ENCODE measurements around the gene CASKIN1.
"Not testable (repeated sequence)": the region's sequence is repeated elsewhere in the genome, so short reads cannot be mapped to it uniquely, and the experiment has no call there.

Gene CASKIN1

GRCh38 chr16:2155091-2155950 lies 41.1 kb downstream of the CASKIN1 start, which contains the start of gene TRAF7:
Gene TRAF7, plus strand, starts transcription at chr16:2155782. Its CDS starts 8,139 bp downstream, at chr16:2163921.
- peak; percentile 94 for DNase-seq

GRCh38 chr16:2154533-2155090 lies 41.8 kb downstream of the CASKIN1 start:
- DNase-seq, result no peak

- DNase-seq, result no peak
These were observed 43.5 kb downstream of the CASKIN1 start for GRCh38 chr16:2152695-2153506.

GRCh38 chr16:2151188-2152091 lies 45.0 kb downstream of the CASKIN1 start:
- DNase-seq, result no peak

GRCh38 chr16:2150418-2151187 lies 45.8 kb downstream of the CASKIN1 start:
- DNase-seq, result no peak

GRCh38 chr16:2149630-2150417 lies 46.6 kb downstream of the CASKIN1 start:
- no peak for DNase-seq

GRCh38 chr16:2148714-2149629 lies 47.4 kb downstream of the CASKIN1 start:
- no peak for DNase-seq

- DNase-seq, result no peak
These were observed 48.3 kb downstream of the CASKIN1 start, which contains the start of gene RAB26 for GRCh38 chr16:2147981-2148671. Gene RAB26, plus strand, starts transcription at chr16:2148625. Its CDS starts 159 bp downstream, at chr16:2148784.

GRCh38 chr16:2147378-2147777 lies 49.0 kb downstream of the CASKIN1 start:
- no peak for DNase-seq

GRCh38 chr16:2145843-2146242 lies 50.6 kb downstream of the CASKIN1 start:
- no peak for DNase-seq

- no peak for DNase-seq
These were observed 52.4 kb downstream of the CASKIN1 start for GRCh38 chr16:2143878-2144485.

- no peak for DNase-seq
These were observed 53.2 kb downstream of the CASKIN1 start for GRCh38 chr16:2142942-2143877.

GRCh38 chr16:2135770-2136490 lies 60.5 kb downstream of the CASKIN1 start, which contains the start of gene PKD1:
Gene PKD1, minus strand, starts transcription at chr16:2135898. Its CDS starts 209 bp downstream, at chr16:2135689.
- peak; percentile 100 for DNase-seq

- not testable (repeated sequence) for DNase-seq
These were observed 61.3 kb downstream of the CASKIN1 start for GRCh38 chr16:2135071-2135470.

GRCh38 chr16:2133797-2134196 lies 62.6 kb downstream of the CASKIN1 start:
- DNase-seq, result not testable (repeated sequence)

GRCh38 chr16:2129890-2130447 lies 66.4 kb downstream of the CASKIN1 start:
- DNase-seq, result not testable (repeated sequence)

Measured in activated CD4-positive, CD25-positive, alpha-beta regulatory T cell treated with anti-CD3 and anti-CD28 coated beads, Interleukin-2, amount 50 U/mL, for 72 hours (primary cell).